ENCODE measurements around the gene ZDHHC5.
"Not testable (repeated sequence)": the region's sequence is repeated elsewhere in the genome, so short reads cannot be mapped to it uniquely, and the experiment has no call there.

ZDHHC5 gene

DNA sequence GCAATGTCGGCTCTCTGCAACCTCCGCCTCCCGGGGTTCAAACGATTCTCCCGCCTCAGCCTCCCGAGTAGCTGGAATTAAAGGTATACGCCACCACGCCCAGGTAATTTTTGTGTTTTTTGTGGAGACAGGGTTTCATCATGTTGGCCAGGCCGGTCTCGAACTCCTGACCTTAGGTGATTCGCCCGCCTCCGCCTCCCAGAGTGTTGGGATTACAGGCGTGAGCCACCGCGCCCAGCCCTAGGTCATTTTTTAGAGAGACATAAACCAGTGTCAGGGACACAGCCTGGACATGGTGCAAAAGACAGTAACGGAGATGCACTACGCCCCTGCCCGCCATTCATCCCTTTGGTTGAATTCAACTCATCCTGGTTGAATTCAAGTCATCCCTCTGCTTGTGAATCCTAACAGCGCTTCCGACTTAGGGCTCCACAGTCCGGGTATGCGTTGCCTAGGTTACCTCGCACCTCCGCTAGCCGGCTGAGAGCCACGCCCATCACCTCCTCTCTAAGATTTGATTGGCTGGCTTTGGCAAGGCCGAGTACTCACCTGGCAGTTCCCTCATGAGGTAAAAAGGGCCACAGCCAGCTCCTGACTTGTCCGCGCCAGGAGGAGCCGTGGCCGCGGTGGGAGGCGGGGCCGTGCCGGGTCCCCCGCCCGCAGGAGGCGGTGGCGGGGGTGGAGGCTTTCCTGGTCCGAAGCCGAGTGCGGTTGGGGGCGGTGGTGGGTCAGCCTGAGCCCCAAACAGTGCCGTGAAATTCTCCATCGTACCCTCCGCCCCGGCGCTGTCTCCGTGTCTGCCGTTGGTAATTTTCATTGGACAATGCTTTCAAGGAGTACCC is 43.7 kb downstream of the ZDHHC5 start, which contains the start of gene MED19:
MED19 (minus strand) TSS at position 802 of the 842 bp plus-strand sequence; CDS start at position 766, 36 bp downstream.
- no peaks in the 10 kb centered on the region for H3K36me3 ChIP-seq
- TF ChIP-seq, protein P1, sequence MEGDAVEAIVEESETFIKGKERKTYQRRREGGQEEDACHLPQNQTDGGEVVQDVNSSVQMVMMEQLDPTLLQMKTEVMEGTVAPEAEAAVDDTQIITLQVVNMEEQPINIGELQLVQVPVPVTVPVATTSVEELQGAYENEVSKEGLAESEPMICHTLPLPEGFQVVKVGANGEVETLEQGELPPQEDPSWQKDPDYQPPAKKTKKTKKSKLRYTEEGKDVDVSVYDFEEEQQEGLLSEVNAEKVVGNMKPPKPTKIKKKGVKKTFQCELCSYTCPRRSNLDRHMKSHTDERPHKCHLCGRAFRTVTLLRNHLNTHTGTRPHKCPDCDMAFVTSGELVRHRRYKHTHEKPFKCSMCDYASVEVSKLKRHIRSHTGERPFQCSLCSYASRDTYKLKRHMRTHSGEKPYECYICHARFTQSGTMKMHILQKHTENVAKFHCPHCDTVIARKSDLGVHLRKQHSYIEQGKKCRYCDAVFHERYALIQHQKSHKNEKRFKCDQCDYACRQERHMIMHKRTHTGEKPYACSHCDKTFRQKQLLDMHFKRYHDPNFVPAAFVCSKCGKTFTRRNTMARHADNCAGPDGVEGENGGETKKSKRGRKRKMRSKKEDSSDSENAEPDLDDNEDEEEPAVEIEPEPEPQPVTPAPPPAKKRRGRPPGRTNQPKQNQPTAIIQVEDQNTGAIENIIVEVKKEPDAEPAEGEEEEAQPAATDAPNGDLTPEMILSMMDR (IDR thresholded peaks at IDR 0.05): peak in 1 of 2 experiments; percentile 13
- intact Hi-C loops (cut with DNase I; ENCODE audit: low total_unique reads): loop anchor here (10.0 kb wide), 1 partner anchor 47 kb away; the partner anchor contains the start of gene ZDHHC5
- H3K4me3 ChIP-seq: peak within 1 kb of the TSS; percentile 88 to 93
- H3K27ac ChIP-seq: peak within 1 kb of the TSS; percentile 78 to 86
- H3K4me1 ChIP-seq: peaks cover 0 to 46% (median 31%) of the 10 kb centered on the region in 4 donors
- H3K27me3 ChIP-seq: no peaks in the 10 kb centered on the region
- DNase-seq: peak in 1 of 2 donors; percentile 43
- H3K9me3 ChIP-seq: no peaks in the 10 kb centered on the region

- TF ChIP-seq, protein P1 (IDR thresholded peaks at IDR 0.05): no peak
- peak within 1 kb of the TSS; percentile 78 to 86 for H3K27ac ChIP-seq
- peaks cover 0 to 46% (median 31%) of the 10 kb centered on the region in 4 donors for H3K4me1 ChIP-seq
Observed at GRCh38 chr11:57712256-57713150, 44.6 kb downstream of the ZDHHC5 start, which contains the start of gene TMX2. TMX2 (plus strand) TSS chr11:57712593; CDS start chr11:57712619, 26 bp downstream.

GRCh38 chr11:57713835-57714234 is 45.9 kb downstream of the ZDHHC5 start:
- H3K27ac ChIP-seq: no peak overlapping the region
- H3K9me3 ChIP-seq: no peaks in the 10 kb centered on the region
- intact Hi-C loops (cut with DNase I; ENCODE audit: low total_unique reads): loop anchor here (10.0 kb wide), 1 partner anchor 49 kb away; the partner anchor contains the start of gene ZDHHC5
- H3K36me3 ChIP-seq: peaks cover 0 to 4% (median 0%) of the 10 kb centered on the region in 3 donors
- H3K4me1 ChIP-seq: peaks cover 0 to 43% (median 30%) of the 10 kb centered on the region in 4 donors
- no peak for DNase-seq
- H3K4me3 ChIP-seq: peak overlapping the region; percentile 88 to 93
- no peaks in the 10 kb centered on the region for H3K27me3 ChIP-seq
- TF ChIP-seq, protein P1 (IDR thresholded peaks at IDR 0.05): no peak

More at GRCh38 chr11:57712256-57713150, 44.6 kb downstream of the ZDHHC5 start, which contains the start of gene TMX2:
- peak; percentile 94 to 96 for DNase-seq
- no peaks in the 10 kb centered on the region for H3K27me3 ChIP-seq
- no peaks in the 10 kb centered on the region for H3K9me3 ChIP-seq
- H3K4me3 ChIP-seq: peak within 1 kb of the TSS; percentile 88 to 93
- intact Hi-C loops (cut with DNase I; ENCODE audit: low total_unique reads): loop anchor here (10.0 kb wide), 1 partner anchor 48 kb away; the partner anchor contains the start of gene ZDHHC5
- no peaks in the 10 kb centered on the region for H3K36me3 ChIP-seq

GRCh38 chr11:57716726-57717125 is 48.8 kb downstream of the ZDHHC5 start:
- H3K4me3 ChIP-seq, H3K9me3 ChIP-seq, H3K36me3 ChIP-seq, H3K27ac ChIP-seq, DNase-seq, H3K27me3 ChIP-seq: not testable (repeated sequence)
- intact Hi-C loops (cut with DNase I; ENCODE audit: low total_unique reads): loop anchor here (10.0 kb wide), 1 partner anchor 52 kb away; the partner anchor contains the start of gene ZDHHC5
- H3K4me1 ChIP-seq: peaks cover 0 to 24% (median 17%) of the 10 kb centered on the region in 4 donors

DNA sequence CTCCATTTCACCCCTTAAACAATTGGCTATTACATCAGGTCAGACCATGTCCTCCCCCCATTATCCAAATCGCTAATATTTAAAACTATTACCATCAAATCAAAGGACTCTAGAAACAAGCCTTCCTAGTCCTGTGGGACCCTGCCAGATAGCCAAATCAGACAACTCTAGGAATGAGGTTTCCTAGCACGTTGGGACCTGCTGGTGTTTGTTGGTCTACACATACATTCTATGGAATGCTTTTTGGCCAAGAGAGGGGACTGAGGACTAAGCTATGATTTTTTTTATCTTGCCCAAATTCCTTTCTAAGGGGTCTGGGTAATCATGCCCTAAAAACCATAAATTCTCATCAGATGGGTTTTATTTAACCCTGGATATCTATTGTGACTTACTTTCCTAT is 59.3 kb downstream of the ZDHHC5 start:
- Histone ChIP-seq H3K9me3 (no peaks in the 10 kb centered on the region), H3K4me3 (no peak overlapping the region), H3K4me1 (no peaks in the 10 kb centered on the region), H3K27me3 (no peaks in the 10 kb centered on the region), H3K27ac (no peak overlapping the region), H3K36me3 (peaks cover 0 to 11% (median under 1%) of the 10 kb centered on the region in 3 donors)
- no peak for DNase-seq
- TF ChIP-seq, protein P1 (IDR thresholded peaks at IDR 0.05): no peak
- intact Hi-C loops (cut with DNase I; ENCODE audit: low total_unique reads): no loop called here
